Ishikawa (cell line): ENCODE measurements around the gene PDE8A.

Experiments used
- CREB1 ChIP-seq: IDR thresholded peaks from 2 replicates; pipeline ENCODE4 v1.6.1; 2012; ENCODE audit warnings: low read depth
- EP300 ChIP-seq: IDR thresholded peaks from 2 replicates; pipeline ENCODE4 v1.6.1; 2012; ENCODE audit warnings: borderline replicate concordance
- FOXM1 ChIP-seq: IDR thresholded peaks from 2 replicates; pipeline ENCODE4 v1.6.1; 2012; ENCODE audit warnings: low read depth, borderline replicate concordance
- MAX ChIP-seq: IDR thresholded peaks from 2 replicates; pipeline ENCODE4 v1.6.1; 2012
- NFIC ChIP-seq: IDR thresholded peaks from 2 replicates; pipeline ENCODE4 v1.6.1; 2012
- RAD21 ChIP-seq: IDR thresholded peaks from 2 replicates; pipeline ENCODE4 v1.6.1; 2012; ENCODE audit warnings: low read depth
- TAF1 ChIP-seq: IDR thresholded peaks from 2 replicates; pipeline ENCODE4 v1.6.1; 2012; ENCODE audit warnings: low read depth, mild to moderate bottlenecking
- TCF12 ChIP-seq: IDR thresholded peaks from 2 replicates; pipeline ENCODE4 v1.6.1; 2012; ENCODE audit warnings: low read depth
- YY1 ChIP-seq: IDR thresholded peaks from 2 replicates; pipeline ENCODE4 v1.6.1; 2012; ENCODE audit warnings: low read depth
- TF ChIP-seq, protein P1 (sequence below): IDR thresholded peaks from 2 replicates; pipeline ENCODE4 v1.6.1; 2012; ENCODE audit warnings: low read depth, mild to moderate bottlenecking
- TF ChIP-seq, protein P2 (sequence below): IDR thresholded peaks from 2 replicates; pipeline ENCODE4 v1.6.1; 2012

DNA sequence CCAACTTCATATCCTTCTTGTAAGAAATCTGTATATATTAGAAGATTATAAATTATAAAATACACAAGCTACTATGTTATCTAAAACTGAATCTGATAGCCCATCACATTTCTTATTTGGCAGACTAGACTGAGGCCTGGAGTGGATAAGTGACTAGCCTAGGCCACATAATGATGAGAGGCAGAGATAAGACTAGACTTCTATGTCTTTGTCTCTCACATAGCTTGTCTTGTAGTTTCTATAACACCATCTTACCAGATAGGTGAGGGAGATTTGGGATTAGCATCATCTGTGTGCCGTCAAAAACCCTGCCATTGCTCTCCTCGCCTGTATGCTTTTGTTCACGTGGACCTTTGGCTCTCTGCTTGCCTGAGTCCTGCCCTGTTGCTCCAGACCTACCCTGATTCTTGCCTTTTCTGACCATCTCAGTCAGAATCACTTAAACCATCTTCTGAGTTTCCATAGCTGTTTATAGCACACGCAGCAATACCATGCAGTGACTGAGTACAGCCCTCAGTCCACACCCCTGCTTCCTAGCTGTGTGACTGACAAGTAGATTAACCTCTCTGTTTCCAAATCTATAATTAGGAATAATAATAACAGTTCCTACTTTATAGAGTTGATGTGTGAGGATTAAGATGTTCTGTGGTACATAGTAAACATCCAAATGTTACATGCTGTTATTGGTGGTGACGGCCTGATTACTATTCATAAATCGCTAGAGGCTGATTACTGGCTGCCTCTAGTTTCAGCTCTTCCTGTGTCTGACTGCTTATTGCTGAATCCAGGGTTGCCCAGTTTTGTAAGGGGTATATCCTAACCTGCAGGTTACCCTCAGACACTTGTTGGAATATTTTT is 49.7 kb downstream of the PDE8A start:
- TF ChIP-seq TAF1 (no peak), RAD21 (no peak), CREB1 (no peak), YY1 (no peak), MAX (no peak), NFIC (no peak), TCF12 (no peak), FOXM1 (no peak), EP300 (no peak)
- TF ChIP-seq, protein P1, sequence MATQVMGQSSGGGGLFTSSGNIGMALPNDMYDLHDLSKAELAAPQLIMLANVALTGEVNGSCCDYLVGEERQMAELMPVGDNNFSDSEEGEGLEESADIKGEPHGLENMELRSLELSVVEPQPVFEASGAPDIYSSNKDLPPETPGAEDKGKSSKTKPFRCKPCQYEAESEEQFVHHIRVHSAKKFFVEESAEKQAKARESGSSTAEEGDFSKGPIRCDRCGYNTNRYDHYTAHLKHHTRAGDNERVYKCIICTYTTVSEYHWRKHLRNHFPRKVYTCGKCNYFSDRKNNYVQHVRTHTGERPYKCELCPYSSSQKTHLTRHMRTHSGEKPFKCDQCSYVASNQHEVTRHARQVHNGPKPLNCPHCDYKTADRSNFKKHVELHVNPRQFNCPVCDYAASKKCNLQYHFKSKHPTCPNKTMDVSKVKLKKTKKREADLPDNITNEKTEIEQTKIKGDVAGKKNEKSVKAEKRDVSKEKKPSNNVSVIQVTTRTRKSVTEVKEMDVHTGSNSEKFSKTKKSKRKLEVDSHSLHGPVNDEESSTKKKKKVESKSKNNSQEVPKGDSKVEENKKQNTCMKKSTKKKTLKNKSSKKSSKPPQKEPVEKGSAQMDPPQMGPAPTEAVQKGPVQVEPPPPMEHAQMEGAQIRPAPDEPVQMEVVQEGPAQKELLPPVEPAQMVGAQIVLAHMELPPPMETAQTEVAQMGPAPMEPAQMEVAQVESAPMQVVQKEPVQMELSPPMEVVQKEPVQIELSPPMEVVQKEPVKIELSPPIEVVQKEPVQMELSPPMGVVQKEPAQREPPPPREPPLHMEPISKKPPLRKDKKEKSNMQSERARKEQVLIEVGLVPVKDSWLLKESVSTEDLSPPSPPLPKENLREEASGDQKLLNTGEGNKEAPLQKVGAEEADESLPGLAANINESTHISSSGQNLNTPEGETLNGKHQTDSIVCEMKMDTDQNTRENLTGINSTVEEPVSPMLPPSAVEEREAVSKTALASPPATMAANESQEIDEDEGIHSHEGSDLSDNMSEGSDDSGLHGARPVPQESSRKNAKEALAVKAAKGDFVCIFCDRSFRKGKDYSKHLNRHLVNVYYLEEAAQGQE, result no peak
- TF ChIP-seq, protein P2, sequence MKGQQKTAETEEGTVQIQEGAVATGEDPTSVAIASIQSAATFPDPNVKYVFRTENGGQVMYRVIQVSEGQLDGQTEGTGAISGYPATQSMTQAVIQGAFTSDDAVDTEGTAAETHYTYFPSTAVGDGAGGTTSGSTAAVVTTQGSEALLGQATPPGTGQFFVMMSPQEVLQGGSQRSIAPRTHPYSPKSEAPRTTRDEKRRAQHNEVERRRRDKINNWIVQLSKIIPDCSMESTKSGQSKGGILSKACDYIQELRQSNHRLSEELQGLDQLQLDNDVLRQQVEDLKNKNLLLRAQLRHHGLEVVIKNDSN, result no peak
